Natural killer cell (primary cell): ENCODE results near the gene ILK. TPM values are rescaled to one million over a fixed set of nuclear protein-coding genes. Genes with fewer than 3 reads are reported as not detected.

Experiments used
- ATAC-seq, 3 donors: fragments of 150-1000 bp in 2 of 3; fragments of 200-7000 bp in 1 of 3; cut with Tn5 transposase; 1 replicate in 1 of 3; 2 replicates in 2 of 3; pipeline ENCODE4 v1.10.0; 2021; ENCODE audit warnings: mild to moderate bottlenecking in 2 of 3, moderate library complexity in 2 of 3
- DNase-seq, 2 donors: peaks; one replicate each; pipeline versions ENCODE4 v3.0.0 to v3.0.0-alpha.2; 2013 to 2021; ENCODE audit warnings: mixed read lengths in 1 of 2
- H3K27ac ChIP-seq: one replicate; pipeline ENCODE4 v1.5.1; 2013; ENCODE audit warnings: mild to moderate bottlenecking, low read length
- H3K27me3 ChIP-seq: one replicate; pipeline ENCODE4 v1.6.1; 2013; ENCODE audit warnings: low read length; ENCODE audit not compliant: control insufficient read depth, insufficient read depth
- H3K36me3 ChIP-seq: one replicate; pipeline ENCODE4 v1.6.1; 2013; ENCODE audit warnings: low read length; ENCODE audit not compliant: control insufficient read depth, insufficient read depth
- H3K4me1 ChIP-seq: one replicate; pipeline ENCODE4 v1.6.1; 2013; ENCODE audit warnings: low read length; ENCODE audit not compliant: control insufficient read depth, insufficient read depth
- H3K4me3 ChIP-seq: one replicate; pipeline ENCODE4 v1.5.1; 2013; ENCODE audit warnings: low read length
- H3K9me3 ChIP-seq: one replicate; pipeline ENCODE4 v1.6.1; 2013; ENCODE audit warnings: low read length; ENCODE audit not compliant: control insufficient read depth, insufficient read depth
- H3K27ac Mint-ChIP-seq, 2 donors: one replicate each; pipeline ENCODE4 v1.8.0; 2022; ENCODE audit warnings: mild to moderate bottlenecking in 2 of 2, mixed read lengths in 2 of 2, moderate library complexity in 1 of 2
- H3K27me3 Mint-ChIP-seq, 2 donors: one replicate each; pipeline ENCODE4 v1.8.0; 2022; ENCODE audit warnings: low read depth in 2 of 2, mixed read lengths in 2 of 2
- H3K36me3 Mint-ChIP-seq: one replicate; pipeline ENCODE4 v1.8.0; 2022; ENCODE audit warnings: mixed read lengths
- H3K4me1 Mint-ChIP-seq, 2 donors: one replicate each; pipeline ENCODE4 v1.8.0; 2022; ENCODE audit warnings: mixed read lengths in 2 of 2
- H3K4me3 Mint-ChIP-seq: one replicate; pipeline ENCODE4 v1.8.0; 2022; ENCODE audit warnings: mild to moderate bottlenecking, moderate library complexity, mixed read lengths
- H3K9me3 Mint-ChIP-seq, 2 donors: one replicate each; pipeline ENCODE4 v1.8.0; 2022; ENCODE audit warnings: mixed read lengths in 2 of 2
- WGBS: methylation state at CpG from one replicate; pipeline ENCODE4 v1.1.7; 2013; ENCODE audit warnings: missing lambda C conversion rate; ENCODE audit not compliant: insufficient coverage; 5-methylcytosine and 5-hydroxymethylcytosine counted together
- intact Hi-C: fragments of 100-400 bp; cut with micrococcal nuclease; formaldehyde crosslinking; loops from one replicate; pipeline ENCODE4 v1.14.2; 2022
- total RNA-seq, 4 donors: library from RNA; stranded (reverse); fragments of 120-200 nt in 1 of 4; gene quantifications; one replicate each; pipeline versions ENCODE4 v1.2.3 to v1.2.4, GENCODE V29; 2013 to 2022
- TF ChIP-seq, protein P1 (sequence below): fragments of 200-600 bp; IDR thresholded peaks from one replicate; pipeline ENCODE4 v1.8.0; 2022; ENCODE audit warnings: antibody characterized with exemption

The ILK gene
- total RNA-seq, 3 donors from 2014 or later (not counting 1 experiment from before 2014, with no cell fraction given): 109 to 145 (median 142) TPM

GRCh38 chr11:6561288-6561687 lies 42.3 kb upstream of the ILK start:
- TF ChIP-seq, protein P1, sequence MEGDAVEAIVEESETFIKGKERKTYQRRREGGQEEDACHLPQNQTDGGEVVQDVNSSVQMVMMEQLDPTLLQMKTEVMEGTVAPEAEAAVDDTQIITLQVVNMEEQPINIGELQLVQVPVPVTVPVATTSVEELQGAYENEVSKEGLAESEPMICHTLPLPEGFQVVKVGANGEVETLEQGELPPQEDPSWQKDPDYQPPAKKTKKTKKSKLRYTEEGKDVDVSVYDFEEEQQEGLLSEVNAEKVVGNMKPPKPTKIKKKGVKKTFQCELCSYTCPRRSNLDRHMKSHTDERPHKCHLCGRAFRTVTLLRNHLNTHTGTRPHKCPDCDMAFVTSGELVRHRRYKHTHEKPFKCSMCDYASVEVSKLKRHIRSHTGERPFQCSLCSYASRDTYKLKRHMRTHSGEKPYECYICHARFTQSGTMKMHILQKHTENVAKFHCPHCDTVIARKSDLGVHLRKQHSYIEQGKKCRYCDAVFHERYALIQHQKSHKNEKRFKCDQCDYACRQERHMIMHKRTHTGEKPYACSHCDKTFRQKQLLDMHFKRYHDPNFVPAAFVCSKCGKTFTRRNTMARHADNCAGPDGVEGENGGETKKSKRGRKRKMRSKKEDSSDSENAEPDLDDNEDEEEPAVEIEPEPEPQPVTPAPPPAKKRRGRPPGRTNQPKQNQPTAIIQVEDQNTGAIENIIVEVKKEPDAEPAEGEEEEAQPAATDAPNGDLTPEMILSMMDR: no peak
- no peaks in the 10 kb centered on the region for H3K4me1 Mint-ChIP-seq
- no peak for ATAC-seq
- Histone ChIP-seq H3K4me1 (no peaks in the 10 kb centered on the region), H3K4me3 (no peak overlapping the region), H3K9me3 (no peaks in the 10 kb centered on the region), H3K36me3 (no peaks in the 10 kb centered on the region), H3K27ac (no peak overlapping the region), H3K27me3 (no peaks in the 10 kb centered on the region)
- no peak overlapping the region for H3K27ac Mint-ChIP-seq
- H3K9me3 Mint-ChIP-seq: no peaks in the 10 kb centered on the region
- intact Hi-C loops: no loop called here
- H3K4me3 Mint-ChIP-seq: no peak overlapping the region
- 97% methylated on average over 3 of the region's 3 CpGs for WGBS
- DNase-seq: no peak
- no peaks in the 10 kb centered on the region for H3K27me3 Mint-ChIP-seq
- no peaks in the 10 kb centered on the region for H3K36me3 Mint-ChIP-seq

DNA sequence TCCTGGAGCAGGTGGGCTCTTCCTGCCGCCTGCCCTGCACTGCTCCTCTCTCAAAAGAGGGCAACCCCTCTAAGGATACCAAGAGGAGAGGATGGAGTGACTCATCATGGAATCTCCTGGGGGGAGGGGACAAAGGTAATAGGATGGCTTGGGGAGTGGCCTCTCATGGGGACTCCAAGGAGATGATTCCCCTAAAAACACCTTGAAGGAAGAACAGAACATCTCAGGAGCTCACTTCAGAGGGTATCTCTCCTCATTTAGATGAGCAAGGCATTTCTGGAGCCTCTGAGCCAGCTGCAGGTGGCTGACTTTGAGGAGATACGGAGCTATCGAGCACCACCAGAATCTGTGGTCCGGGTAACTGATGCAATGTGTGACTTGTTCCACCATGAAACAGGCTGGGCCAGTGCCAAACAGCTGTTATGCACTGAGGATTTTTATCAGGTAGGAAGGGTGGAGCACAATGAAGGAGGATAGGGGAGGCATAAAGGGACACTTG lies 40.4 kb upstream of the ILK start:
- no peak overlapping the region for H3K4me3 ChIP-seq
- no peaks in the 10 kb centered on the region for H3K9me3 ChIP-seq
- no peak overlapping the region for H3K27ac ChIP-seq
- Mint-ChIP-seq H3K4me1 (no peaks in the 10 kb centered on the region), H3K27me3 (no peaks in the 10 kb centered on the region), H3K4me3 (no peak overlapping the region), H3K36me3 (no peaks in the 10 kb centered on the region), H3K27ac (no peak overlapping the region), H3K9me3 (no peaks in the 10 kb centered on the region)
- no peak for ATAC-seq
- intact Hi-C loops: no loop called here
- WGBS: 99% methylated on average over 4 of the region's 4 CpGs
- no peaks in the 10 kb centered on the region for H3K4me1 ChIP-seq
- DNase-seq: no peak
- TF ChIP-seq, protein P1: no peak
- no peaks in the 10 kb centered on the region for H3K36me3 ChIP-seq
- no peaks in the 10 kb centered on the region for H3K27me3 ChIP-seq

- H3K36me3 Mint-ChIP-seq: no peaks in the 10 kb centered on the region
- no peak overlapping the region for H3K4me3 Mint-ChIP-seq
- H3K4me1 Mint-ChIP-seq: no peaks in the 10 kb centered on the region
- no peaks in the 10 kb centered on the region for H3K9me3 Mint-ChIP-seq
- intact Hi-C loops: no loop called here
- no peak for ATAC-seq
- no peaks in the 10 kb centered on the region for H3K27me3 Mint-ChIP-seq
- no peak for DNase-seq
- 95% methylated on average over 10 of the region's 10 CpGs for WGBS
- H3K9me3 ChIP-seq: no peaks in the 10 kb centered on the region
- TF ChIP-seq, protein P1: no peak
- H3K27ac ChIP-seq: no peak overlapping the region
- H3K36me3 ChIP-seq: no peaks in the 10 kb centered on the region
- no peaks in the 10 kb centered on the region for H3K27me3 ChIP-seq
- no peak overlapping the region for H3K27ac Mint-ChIP-seq
- no peak overlapping the region for H3K4me3 ChIP-seq
- H3K4me1 ChIP-seq: no peaks in the 10 kb centered on the region
Measured at GRCh38 chr11:6563667-6564066, 39.9 kb upstream of the ILK start.

GRCh38 chr11:6565325-6565724 lies 38.2 kb upstream of the ILK start:
- H3K27ac Mint-ChIP-seq: no peak overlapping the region

More at GRCh38 chr11:6565325-6565724, 38.2 kb upstream of the ILK start:
- no peak overlapping the region for H3K4me3 ChIP-seq
- Mint-ChIP-seq H3K27me3 (no peaks in the 10 kb centered on the region), H3K9me3 (no peaks in the 10 kb centered on the region), H3K36me3 (no peaks in the 10 kb centered on the region), H3K4me3 (no peak overlapping the region), H3K4me1 (peaks cover 0 to 7% of the 10 kb centered on the region in 2 donors)
- H3K27ac ChIP-seq: no peak overlapping the region
- H3K9me3 ChIP-seq: no peaks in the 10 kb centered on the region
- H3K4me1 ChIP-seq: no peaks in the 10 kb centered on the region
- ATAC-seq (no peak), DNase-seq (no peak)
- H3K36me3 ChIP-seq: no peaks in the 10 kb centered on the region
- TF ChIP-seq, protein P1: no peak
- 50% methylated on average over 2 of the region's 2 CpGs for WGBS
- intact Hi-C loops: no loop called here
- H3K27me3 ChIP-seq: no peaks in the 10 kb centered on the region
